Effector memory CD4-positive, alpha-beta T cell (primary cell): ENCODE results near the gene CCDC201.

Source experiments
- DNase-seq, 3 donors: peaks; one replicate each; pipeline ENCODE4 v3.0.0-alpha.2; 2020
- H3K27ac ChIP-seq: 2 replicates; pipeline ENCODE4 v1.7.0; 2013; ENCODE audit warnings: mild to moderate bottlenecking, low read length, moderate library complexity; ENCODE audit not compliant: insufficient read depth, poor library complexity, severe bottlenecking
- H3K27me3 ChIP-seq: replicated peaks from 2 replicates; pipeline ENCODE4 v1.7.0; 2013; ENCODE audit warnings: mild to moderate bottlenecking, low read length; ENCODE audit not compliant: insufficient read depth, control insufficient read depth, poor library complexity, severe bottlenecking
- H3K36me3 ChIP-seq: 2 replicates; pipeline ENCODE4 v1.7.0; 2013; ENCODE audit warnings: mild to moderate bottlenecking, low read length, moderate library complexity; ENCODE audit not compliant: control insufficient read depth, insufficient read depth
- H3K4me1 ChIP-seq: 2 replicates; pipeline ENCODE4 v1.7.0; 2013; ENCODE audit warnings: low read length, mild to moderate bottlenecking; ENCODE audit not compliant: control insufficient read depth, insufficient read depth, poor library complexity, severe bottlenecking
- H3K4me3 ChIP-seq: 2 replicates; pipeline ENCODE4 v1.7.0; 2013; ENCODE audit warnings: low read length, low read depth, mild to moderate bottlenecking; ENCODE audit not compliant: insufficient read depth, poor library complexity, severe bottlenecking
- H3K9me3 ChIP-seq: 2 replicates; pipeline ENCODE4 v1.7.0; 2013; ENCODE audit warnings: mild to moderate bottlenecking, low read length, moderate library complexity; ENCODE audit not compliant: control insufficient read depth

The CCDC201 gene

GRCh38 chr7:45888185-45888992, 15.5 kb upstream of the CCDC201 start, which contains the start of gene IGFBP1:
IGFBP1 (plus strand) TSS chr7:45888488; CDS start chr7:45888653, 165 bp downstream.
- no peaks in the 10 kb centered on the region for H3K4me1 ChIP-seq
- no peak for DNase-seq

GRCh38 chr7:45886931-45887667, 14.2 kb upstream of the CCDC201 start:
- Histone ChIP-seq H3K27me3 (peaks cover 23% of the 10 kb centered on the region), H3K4me1 (no peaks in the 10 kb centered on the region), H3K9me3 (no peaks in the 10 kb centered on the region), H3K27ac (no peak overlapping the region), H3K4me3 (no peak overlapping the region), H3K36me3 (no peaks in the 10 kb centered on the region)
- DNase-seq, result no peak

More at GRCh38 chr7:45888185-45888992, 15.5 kb upstream of the CCDC201 start, which contains the start of gene IGFBP1:
- peaks cover 23% of the 10 kb centered on the region for H3K27me3 ChIP-seq
- no peak within 1 kb of the TSS for H3K27ac ChIP-seq
- no peak within 1 kb of the TSS for H3K4me3 ChIP-seq
- no peaks in the 10 kb centered on the region for H3K9me3 ChIP-seq
- H3K36me3 ChIP-seq, result no peaks in the 10 kb centered on the region

DNA sequence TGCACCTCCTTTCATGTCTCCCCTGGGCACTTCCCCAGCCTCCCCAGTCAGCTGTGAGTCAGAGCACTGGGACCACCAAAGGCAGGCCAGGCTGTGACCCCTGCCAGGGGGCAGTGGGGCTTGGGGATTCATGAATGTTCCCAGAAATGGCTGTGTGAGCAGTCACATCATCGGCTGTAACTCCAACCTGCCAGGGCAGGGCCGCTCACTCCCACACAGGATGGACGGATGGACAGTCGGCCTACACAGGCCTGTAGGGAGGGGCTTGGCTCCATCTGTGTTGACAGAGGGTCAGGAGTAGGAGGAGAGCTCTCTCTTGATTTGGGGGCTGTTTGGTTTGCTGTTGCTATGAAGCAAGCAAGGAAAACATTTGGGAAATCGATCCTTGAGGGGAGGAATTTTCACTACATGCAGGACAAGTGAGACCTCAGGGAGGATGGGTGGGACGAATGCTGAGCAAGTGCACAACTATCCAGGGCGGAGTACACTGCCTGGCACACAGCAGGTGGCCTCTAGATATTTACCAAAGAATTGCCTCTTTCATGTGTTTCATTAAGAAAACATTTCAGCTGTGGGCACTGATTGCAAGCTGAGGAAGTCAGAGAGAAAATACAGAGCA, 12.5 kb upstream of the CCDC201 start:
- no peak for DNase-seq
- Histone ChIP-seq H3K36me3 (no peaks in the 10 kb centered on the region), H3K9me3 (no peaks in the 10 kb centered on the region), H3K27me3 (peaks cover 23% of the 10 kb centered on the region), H3K4me1 (no peaks in the 10 kb centered on the region), H3K27ac (no peak overlapping the region), H3K4me3 (no peak overlapping the region)

DNA sequence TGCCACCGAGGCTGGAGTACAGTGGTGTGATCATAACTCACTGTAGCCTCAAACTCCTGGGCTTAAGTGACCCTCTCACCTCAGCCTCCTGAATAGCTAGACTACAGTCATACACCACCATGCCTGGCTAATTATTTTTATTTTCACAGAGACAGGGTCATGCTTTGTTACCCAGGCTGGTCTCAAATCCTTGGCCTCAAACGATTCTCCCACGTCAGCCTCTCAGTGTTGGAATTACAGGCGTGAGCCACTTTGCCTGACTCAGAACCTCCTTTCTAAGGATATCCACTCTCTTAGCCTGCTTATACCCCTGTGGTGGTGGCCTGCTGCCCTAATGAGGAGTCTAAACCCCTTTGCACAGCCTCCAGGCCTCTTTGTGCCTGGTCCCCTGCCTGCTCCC, 11.3 kb upstream of the CCDC201 start:
- H3K36me3 ChIP-seq, result no peaks in the 10 kb centered on the region
- H3K4me3 ChIP-seq, result no peak overlapping the region
- no peak overlapping the region for H3K27ac ChIP-seq
- peaks cover 13% of the 10 kb centered on the region for H3K27me3 ChIP-seq
- DNase-seq, result no peak
- no peaks in the 10 kb centered on the region for H3K9me3 ChIP-seq
- no peaks in the 10 kb centered on the region for H3K4me1 ChIP-seq

DNA sequence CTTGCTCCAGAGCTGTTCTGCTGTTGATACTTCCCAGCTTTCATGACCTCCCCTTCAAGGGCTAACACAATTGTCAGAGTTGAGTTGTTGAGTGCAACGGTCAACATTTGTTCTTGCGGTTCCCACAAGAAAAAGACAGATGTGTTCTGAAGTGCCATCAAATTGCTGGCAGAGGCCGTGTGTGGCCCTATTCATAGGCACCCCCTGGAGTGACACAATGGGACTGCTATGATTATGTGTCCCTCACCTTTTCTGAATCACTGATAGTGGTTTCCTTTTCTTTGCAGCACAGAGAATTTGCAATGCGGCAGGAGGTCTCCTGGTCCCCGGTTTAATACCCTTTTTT, 9.6 kb upstream of the CCDC201 start:
- Histone ChIP-seq H3K9me3 (no peaks in the 10 kb centered on the region), H3K27ac (no peak overlapping the region), H3K4me1 (no peaks in the 10 kb centered on the region), H3K27me3 (no peaks in the 10 kb centered on the region), H3K4me3 (no peak overlapping the region), H3K36me3 (no peaks in the 10 kb centered on the region)
- no peak for DNase-seq

GRCh38 chr7:45881759-45882464, 9.0 kb upstream of the CCDC201 start:
- Histone ChIP-seq H3K27me3 (no peaks in the 10 kb centered on the region), H3K36me3 (no peaks in the 10 kb centered on the region), H3K9me3 (no peaks in the 10 kb centered on the region), H3K27ac (no peak overlapping the region), H3K4me1 (no peaks in the 10 kb centered on the region), H3K4me3 (no peak overlapping the region)
- DNase-seq, result no peak

DNA sequence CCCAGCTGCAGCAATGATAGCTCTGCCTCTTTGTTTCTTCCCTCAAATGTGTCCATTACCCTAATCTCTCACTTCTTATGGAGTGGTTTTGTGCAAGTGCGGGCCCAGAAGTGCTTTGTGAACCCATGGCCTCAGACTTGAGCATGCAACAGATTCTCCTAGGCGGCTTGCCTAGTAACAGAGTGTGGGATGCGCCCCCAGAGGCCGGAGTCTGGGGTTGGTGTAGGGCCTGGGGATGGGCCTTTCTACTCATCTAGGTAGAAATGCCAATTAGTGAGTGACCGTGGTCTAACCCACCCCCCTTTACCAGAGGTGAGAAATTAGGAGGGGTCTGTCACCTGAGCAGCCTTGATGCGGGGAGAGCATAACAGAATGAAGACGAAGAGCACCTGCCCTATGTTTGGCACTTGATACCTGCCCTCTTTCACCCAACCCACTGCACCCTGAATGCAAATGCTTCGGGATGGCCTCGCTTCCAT, 8.4 kb upstream of the CCDC201 start:
- no peak for DNase-seq
- no peaks in the 10 kb centered on the region for H3K9me3 ChIP-seq
- no peaks in the 10 kb centered on the region for H3K36me3 ChIP-seq
- no peaks in the 10 kb centered on the region for H3K27me3 ChIP-seq
- H3K4me1 ChIP-seq, result no peaks in the 10 kb centered on the region
- H3K27ac ChIP-seq, result no peak overlapping the region
- H3K4me3 ChIP-seq, result no peak overlapping the region

GRCh38 chr7:45880433-45880860, 7.6 kb upstream of the CCDC201 start:
- no peak for DNase-seq
- Histone ChIP-seq H3K27me3 (no peaks in the 10 kb centered on the region), H3K4me3 (no peak overlapping the region), H3K27ac (no peak overlapping the region), H3K36me3 (no peaks in the 10 kb centered on the region), H3K4me1 (no peaks in the 10 kb centered on the region), H3K9me3 (no peaks in the 10 kb centered on the region)

GRCh38 chr7:45878457-45879144, 5.7 kb upstream of the CCDC201 start:
- DNase-seq, result no peak
- H3K27ac ChIP-seq, result no peak overlapping the region
- no peak overlapping the region for H3K4me3 ChIP-seq
- no peaks in the 10 kb centered on the region for H3K36me3 ChIP-seq
- H3K27me3 ChIP-seq, result no peaks in the 10 kb centered on the region
- no peaks in the 10 kb centered on the region for H3K4me1 ChIP-seq
- no peaks in the 10 kb centered on the region for H3K9me3 ChIP-seq
